Caki2 (cell line): ENCODE measurements around the gene PTGES2. TPM values are rescaled to one million over a fixed set of nuclear protein-coding genes. Genes with fewer than 3 reads are reported as not detected.
"Not testable (repeated sequence)": the region's sequence is repeated elsewhere in the genome, so short reads cannot be mapped to it uniquely, and the experiment has no call there.

Source experiments
- DNase-seq: peaks from one replicate; pipeline ENCODE4 v3.0.0-alpha.2; 2015; ENCODE audit warnings: low read depth
- in situ Hi-C: cut with HindIII; loops from 2 replicates; pipeline ENCODE4 v1.10.0; 2016; ENCODE audit warnings: low sequenced_read_pairs, low pct_unique_long_range_greater_than_20kb, mixed read lengths
- total RNA-seq: library from RNA; depleted of rRNA; stranded (reverse); fragments of >200 nt; shearing (Covaris generic); gene quantifications from 2 replicates; pipeline ENCODE4 v1.2.3, GENCODE V29; 2014; ENCODE audit warnings: low replicate concordance

Gene PTGES2
- total RNA-seq, 1 experiment from 2014 or later = 93.5 TPM

DNA sequence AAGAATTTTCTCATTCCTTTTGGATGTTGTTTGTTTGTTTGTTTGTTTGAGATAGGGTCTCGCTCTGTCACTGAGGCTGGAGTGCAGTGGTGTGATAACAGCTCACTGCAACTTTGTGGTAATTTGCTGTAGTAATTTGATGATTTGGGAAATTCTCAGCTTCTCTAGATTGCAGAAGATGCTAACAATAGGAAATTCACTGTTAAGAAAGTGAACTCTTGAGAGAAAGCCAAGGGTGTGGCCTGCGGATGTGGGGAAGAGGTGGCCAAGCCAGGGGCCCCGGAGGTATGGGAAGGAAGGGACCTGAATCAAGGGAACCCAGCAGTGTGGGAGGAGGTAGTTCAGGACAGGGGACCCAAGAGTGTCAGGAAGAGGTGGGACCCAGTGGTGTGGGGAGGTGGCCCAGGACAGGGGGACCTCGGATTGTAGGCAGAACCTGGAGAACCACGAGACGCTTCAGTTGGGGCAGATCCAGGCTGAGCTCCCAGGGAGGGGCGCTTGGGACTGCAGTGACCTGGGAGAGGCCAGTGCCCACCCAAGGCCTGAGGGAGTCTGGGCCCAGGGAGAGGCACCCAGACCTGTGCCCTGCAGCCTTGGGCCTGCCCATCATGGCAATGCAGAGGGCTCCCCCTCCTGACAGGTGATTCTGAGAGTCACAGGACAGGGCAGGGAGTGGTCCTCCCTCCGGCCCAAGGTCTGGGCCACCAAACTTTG is 16.2 kb upstream of the PTGES2 start:
- in situ Hi-C loops = no loop called here
- DNase-seq = no peak

DNA sequence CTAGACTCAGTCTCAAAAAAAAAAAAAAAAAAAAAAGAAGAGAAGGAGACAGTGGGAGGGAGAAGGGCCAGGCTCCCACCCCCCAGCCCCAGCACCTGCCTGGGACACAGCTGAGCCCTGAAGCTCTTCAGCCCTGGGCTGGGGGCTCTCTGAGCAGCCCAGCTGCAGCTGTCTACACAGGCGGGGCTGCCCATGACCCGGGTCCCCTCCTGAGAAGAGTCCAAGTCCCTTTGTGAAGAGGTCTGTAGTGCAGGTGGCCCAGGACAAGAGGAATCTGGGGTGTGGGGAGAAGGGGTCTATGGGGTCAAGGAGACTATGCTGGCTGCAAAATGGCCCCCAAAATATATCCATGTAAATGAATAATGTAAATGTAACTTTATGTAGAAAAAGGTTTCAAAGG is 15.1 kb upstream of the PTGES2 start:
- no peak for DNase-seq
- in situ Hi-C loops = no loop called here

DNA sequence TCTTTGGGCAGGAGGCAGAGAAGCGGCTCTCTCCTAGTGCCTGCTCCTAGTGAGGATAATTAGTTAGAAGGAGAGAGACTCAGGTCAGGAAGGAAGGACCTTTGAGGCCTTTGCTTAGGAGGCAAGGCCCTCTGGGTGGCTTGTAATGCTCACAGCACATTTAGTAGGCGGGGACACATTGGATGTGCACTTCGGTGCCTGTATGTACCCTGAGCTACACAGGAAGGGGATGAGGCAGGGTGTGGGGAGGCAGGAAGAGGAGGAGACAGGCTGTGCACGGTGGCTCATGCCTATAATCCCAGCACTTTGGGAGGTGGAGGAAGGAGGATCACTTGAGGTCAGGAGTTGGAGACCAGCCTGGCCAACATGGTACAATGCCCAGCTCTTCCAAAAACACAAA is 14.5 kb upstream of the PTGES2 start:
- in situ Hi-C loops = no loop called here

DNA sequence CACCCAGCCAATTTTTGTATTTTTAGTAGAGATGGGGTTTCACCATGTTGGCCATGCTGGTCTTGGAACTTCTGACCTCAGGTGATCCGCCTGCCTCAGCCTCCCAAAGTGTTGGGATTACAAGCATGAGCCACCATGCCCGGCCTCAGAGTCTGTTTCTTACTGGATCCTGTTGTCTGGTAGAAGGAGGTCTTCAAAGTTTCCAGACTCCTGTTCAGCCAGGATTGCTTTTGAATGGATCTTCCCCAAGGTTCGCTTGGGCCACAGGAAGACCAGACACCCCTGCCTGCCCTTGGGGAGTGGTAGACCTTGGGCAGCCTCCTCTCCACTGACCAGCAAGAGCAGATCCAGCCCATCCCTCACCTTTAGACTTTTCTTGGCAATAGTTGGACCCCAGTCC is 14.1 kb upstream of the PTGES2 start:
- in situ Hi-C loops = no loop called here
- no peak for DNase-seq

More for the DNA sequence above, 14.5 kb upstream of the PTGES2 start:
- no peak for DNase-seq

DNA sequence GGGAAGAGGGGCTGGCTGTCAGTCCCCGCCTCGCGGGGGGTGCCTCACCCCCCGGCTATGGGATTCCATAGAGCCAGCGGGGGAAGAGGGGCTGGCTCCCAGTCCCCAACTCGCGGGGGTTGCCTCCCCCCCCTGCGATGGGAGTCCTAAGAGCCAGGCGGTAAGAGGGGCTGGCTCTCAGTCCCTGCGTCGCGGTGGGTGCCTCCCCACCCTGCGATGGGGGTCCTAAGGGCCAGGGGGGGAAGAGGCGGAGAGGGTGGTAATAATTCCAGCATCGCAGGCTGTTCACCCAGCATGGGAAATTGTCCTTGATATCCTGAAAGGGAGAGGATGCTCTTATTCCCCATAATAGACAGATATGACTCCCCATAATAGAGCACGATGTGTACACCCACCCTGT is 12.1 kb upstream of the PTGES2 start:
- in situ Hi-C loops = no loop called here
- DNase-seq = no peak

DNA sequence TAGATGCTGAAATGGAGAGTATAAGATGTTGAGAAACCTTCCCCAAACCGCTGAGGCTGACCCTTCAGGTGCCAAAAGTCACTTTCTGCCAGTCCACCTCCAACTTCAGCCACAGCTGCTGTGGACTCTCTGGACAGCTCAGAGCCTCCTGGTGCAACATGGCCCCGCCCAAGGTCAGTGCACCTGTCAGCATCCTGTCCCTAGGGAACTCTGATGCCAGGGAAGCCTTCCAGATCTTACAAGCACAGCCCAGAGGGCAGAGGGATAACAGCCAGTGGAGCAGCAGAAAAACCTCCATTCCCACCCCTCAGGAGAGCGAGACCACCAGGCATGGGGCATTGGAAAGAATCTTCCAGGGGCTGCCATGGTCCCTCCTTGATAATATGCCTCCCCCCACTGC is 10.5 kb upstream of the PTGES2 start:
- no peak for DNase-seq
- in situ Hi-C loops = no loop called here

DNA sequence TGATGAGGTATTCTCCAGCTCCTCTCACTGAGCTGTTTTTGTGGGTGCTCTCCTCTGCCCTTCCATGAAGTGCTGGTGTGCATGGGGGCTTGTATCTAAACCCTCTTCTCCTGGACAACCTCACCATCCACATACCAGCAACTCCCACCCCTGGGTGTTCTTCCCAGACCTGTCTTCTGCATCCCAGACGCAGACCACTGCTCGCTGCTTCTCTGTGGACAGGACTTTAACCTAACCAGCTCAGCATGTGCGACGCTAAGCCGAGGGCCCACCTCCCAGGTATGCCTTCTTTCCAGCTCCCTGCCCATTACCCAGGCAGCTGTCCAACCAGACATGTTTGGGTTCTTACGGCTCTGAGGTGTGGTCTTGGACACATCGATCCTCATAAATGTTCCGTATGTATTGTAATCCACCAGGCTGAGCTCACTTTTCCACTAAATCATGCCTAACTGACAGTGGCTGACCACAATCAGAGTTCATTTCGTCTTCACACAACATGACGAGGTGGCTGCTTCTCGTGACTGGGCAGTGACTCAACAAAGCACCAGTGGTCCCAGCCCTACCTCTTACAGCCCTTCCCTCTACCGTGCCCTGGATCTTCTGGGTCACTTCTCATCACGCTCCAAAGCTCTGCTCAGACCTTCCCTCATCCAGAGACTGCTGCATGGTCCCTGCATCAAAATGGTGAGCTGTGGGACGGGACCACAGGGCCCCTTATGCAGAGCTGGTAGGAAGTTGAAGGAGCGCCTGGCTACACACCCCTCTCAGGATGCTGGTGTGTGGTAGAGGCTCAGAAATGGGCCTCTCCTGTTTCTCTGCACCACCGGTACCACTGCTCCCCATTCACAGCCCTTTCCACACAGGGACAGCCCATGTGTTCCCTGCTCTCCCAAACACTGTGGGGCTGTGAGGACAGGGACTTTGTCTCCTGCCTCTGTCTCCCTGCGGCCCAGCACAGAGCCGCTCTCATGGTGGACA is 9.6 kb upstream of the PTGES2 start:
- in situ Hi-C loops = no loop called here
- peak; percentile 83 for DNase-seq

DNA sequence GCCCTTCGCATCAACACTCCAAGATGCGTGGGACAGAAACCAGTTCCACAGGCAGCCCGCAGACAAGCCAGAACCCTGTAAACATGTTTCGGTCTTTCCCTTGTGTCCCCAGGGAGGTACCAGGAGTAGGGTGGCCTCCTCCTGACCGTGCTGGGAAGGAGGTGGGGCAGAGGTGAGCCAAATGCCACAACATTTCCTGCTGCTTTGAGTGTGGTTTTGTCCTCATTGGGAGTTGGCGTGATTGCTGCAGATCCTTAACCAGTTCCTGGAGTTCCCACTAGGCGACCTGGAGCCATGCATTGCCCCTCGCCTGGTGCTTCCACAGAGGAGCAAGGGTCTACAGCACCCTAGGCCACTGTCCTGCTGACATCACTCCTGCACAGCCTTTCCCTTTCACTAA is 8.0 kb upstream of the PTGES2 start:
- DNase-seq, in situ Hi-C loops: not testable (repeated sequence)

DNA sequence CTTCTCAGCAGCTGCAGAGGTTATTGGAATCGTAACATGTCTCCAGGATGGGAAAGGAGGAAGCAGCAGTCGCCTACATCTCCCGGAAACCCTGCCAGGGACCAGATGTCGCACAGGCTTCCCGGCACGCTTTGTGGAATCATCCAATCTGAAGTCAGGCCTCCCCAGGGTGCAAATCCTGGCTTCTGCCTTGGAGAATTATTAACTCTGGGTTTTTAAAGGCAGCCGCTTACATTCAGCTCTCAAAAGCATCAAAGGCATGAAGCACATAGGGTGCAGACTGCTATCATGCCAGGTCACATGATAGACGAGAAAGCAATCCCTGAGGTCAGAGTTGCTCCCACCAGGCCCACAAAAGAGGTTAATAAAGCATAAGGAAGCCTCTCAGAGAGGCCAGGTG is 4.6 kb upstream of the PTGES2 start:
- in situ Hi-C loops, DNase-seq: not testable (repeated sequence)

DNA sequence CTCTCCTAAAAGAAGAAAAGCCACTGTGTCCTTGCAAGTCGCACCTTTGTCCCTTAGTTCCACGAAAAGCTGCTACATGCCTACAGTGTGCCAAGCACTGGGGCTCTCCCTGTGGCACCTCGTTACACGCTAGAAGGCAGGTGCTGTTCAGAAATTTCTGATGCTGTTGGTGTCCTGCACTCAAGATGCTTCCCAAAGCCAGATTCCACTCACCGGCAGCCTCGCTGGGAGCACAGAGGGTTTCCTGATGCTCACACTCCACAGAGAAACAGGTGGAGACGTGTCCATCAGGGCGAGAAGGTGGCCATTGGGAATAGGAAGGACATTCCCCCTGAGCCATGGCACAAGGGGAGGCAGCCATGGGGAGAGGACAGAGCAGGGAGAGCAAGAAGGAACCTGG is 3.8 kb upstream of the PTGES2 start:
- in situ Hi-C loops, DNase-seq: not testable (repeated sequence)

DNA sequence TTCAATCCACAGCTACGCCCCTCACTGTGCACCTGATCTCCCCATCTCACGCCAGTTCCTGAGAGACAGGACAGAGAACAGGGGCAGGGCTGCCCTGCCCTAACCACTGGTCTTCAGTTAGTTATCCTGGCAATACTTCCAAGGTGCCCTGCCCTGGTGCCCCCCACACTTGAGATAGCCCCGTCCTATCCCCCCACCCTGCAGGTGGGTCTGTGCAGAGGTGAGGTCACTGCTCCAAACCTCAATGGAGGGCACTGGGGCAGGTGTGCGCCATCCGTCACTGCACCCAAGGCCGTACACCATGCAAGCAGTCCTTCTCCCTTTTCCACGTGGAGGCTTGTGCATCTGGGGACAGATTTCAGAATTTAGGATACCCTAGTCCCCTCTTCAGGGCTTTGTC is 3.1 kb upstream of the PTGES2 start:
- DNase-seq, in situ Hi-C loops: not testable (repeated sequence)

DNA sequence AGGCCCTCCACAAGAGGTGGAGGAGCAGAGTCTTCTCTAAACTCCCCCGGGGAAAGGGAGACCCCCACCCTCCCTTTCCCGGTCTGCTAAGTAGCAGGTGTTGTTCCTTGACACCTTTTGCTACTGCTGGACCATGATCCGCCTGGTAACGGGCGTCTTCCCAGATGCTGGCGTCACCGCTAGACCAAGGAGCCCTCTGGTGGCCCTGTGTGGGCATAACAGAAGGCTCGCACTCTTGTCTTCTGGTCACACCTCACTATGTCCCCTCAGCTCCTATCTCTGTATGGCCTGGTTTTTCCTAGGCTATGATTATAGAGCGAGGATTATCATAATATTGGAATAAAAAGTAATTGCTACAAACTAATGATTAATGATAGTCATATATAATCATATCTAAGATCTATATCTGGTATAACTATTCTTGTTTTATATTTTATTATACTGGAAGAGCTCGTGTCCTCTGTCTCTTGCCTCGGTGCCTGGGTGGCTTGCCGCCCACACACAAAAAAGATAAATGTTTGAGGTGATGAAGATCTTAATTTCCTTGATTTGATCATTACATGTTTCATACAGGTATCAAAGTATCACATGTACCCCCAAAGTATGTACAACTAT is 2.6 kb upstream of the PTGES2 start:
- in situ Hi-C loops = not testable (repeated sequence)

DNA sequence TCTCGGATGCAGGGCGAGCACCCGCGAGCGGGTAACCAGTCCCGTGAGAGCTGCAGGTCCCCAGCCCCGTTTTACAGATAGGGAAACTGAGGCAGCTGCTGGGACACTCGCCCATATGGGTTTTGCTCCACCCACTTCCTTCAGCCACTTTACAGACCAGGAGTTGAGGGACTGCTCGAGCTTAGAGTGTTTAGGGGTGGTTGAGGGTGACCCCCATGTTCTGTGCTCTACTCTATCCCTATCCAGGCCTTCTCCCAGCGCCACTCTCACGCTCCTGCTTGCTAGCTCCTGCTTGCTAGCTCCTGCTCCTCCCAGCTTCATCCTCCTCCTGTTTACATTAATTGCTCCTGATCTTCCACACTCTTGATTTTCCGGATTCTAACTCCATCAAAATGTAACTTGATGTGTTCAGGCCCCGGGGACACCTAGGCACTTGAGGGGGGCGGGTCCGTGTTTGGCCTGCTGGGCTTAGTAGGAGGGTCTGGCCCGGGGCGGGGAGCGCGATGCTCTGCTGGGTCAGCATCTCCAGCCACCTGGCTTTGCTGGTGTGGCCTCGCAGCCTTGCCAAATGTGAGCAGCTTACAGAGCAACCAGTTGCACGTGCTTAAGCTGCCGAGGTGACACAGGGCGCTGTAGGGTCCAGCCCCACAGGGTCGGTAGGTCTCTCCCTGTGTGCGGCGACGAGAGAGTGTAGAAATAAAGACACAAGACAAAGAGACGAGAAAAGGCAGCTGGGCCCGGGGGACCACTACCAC is 1.5 kb upstream of the PTGES2 start:
- in situ Hi-C loops = no loop called here

More for the DNA sequence above, 2.6 kb upstream of the PTGES2 start:
- not testable (repeated sequence) for DNase-seq

DNA sequence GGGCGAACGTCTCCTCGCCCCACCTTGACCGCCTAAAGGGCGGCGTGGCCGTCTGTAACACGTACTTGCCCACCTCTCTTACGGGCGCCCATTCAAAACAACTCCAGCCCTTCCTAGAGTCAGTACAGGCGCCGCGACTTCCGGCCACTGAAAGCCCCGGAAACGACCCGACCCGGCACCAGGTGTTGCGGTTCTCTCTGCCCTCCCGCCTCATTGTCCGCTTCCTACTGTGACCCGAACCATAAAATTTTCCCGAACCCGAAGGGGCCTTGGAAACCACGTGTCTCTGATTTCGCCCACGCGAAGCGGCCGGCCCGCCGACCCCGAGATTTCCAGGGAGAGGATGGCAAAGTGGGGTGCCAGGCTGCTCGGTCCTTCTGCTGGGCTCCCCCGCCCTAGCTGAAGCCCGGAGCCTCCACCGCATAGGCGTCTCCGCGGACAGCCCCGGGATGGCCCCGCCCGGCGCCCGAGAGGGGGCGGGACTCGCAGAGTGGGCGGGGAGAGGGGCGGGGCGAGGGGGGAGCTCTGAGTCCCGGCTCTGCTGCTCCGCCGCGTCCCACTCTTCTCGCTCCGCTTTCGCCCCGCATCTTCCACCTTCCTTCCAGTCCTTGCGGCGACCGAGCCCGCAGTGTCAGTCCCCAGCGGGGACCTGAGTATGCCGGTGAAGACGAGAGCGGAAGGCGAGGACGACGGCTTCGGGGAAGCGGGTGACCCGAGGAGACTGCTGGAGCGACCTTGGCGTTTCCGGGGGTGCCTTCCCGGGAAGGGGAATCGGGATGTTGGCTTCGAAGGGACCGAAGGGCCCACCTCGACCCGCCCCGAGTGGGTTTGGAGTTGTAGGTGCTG is 684 bp upstream of the PTGES2 start:
- peak; percentile 90 for DNase-seq
- in situ Hi-C loops = no loop called here

More for the DNA sequence above, 1.5 kb upstream of the PTGES2 start:
- DNase-seq = no peak

DNA sequence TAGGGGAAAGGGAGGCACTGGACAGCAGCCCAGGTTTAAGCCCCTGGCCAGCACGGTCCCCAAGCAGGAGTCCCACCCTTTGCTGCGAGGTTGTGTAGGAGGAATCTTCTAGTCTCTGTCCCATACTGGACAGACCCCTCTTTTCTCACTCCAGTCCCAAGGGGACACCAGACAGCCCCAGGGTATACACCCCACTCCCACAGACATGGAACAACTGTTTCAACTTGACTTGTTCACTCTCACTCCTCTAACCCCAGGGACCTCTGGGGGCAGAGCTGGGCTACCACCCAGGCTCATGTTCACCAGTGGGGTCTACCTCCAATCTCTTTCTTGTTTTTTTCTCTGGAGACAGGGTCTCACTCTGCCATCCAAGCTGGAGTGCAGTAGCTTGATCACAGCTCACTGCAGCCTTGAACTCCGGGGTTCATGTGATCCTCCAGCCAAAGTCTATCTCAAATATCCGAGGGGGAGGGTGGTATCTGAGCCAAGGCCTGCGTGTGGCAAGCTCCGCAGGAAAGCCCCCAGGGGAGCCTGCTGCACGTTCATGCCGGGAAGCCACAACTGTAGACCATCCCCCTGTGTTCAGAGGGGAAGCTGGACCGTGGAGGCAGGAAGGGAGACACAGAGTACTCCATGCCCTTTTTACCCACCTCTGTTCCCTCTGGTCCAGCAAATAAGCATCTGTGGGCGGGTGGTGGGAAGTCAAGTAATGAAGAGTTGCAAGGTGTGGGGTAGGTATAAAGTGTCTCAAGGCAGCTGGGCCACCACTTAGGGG is 1.8 kb downstream of the PTGES2 start:
- in situ Hi-C loops = no loop called here
- no peak for DNase-seq

DNA sequence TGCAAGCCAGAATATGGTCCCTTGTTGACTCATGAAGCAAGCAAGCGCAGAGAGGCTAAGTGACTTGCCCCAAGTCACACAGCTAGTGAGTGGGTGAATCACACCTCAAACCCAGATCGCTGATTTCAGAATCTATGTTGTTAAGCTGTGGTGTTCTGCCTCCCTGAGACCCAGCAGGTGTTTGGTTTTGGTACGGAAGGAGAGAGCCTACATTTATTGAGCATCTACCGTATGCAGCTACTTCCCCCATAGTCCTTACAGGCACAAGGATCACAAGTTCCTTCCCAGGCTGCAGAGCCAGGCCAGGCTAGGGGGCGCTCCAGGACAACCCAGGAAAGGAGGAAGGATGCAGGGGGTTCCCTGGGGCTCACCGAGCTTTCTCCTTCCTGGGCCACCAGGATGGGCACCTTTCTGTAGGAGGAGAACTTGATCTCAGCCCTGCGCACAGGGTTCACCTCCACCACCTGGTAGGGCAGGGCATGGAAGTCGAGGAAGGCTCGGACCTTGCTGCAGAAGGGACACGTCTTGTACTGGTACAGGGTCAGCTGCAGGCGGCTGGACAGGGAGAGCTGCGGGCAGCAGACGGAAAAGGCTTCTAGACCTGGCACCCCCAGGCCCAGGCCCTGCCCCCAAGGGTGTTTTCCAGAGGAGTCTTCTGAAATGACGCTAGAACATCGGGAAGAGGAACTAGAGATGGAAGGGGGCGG is 2.5 kb downstream of the PTGES2 start:
- in situ Hi-C loops = no loop called here
- DNase-seq = peak; percentile 46
